ENCODE measurements around the gene WNT2B.

The WNT2B gene

DNA sequence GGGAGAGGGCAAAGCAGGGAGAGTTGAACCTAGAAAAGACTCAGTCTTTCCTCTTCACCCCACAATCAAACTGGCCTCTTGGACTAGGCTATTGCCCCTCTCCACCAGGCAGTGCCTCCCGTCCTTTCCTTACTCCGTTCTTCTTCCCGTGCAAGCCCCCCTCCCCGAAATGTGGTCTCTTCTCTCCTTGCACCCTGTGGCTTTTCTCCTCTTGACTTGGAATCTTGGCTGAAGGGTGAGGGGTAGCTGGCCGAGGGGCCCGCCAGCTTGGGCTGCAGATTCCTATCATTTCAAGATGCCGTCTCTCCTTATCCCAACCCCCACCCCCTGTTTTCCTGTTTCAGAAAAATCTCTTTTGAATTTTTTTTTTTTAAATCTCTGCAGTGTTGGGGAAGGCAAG is 1.6 kb downstream of the WNT2B start:
- DNase-seq (ENCODE audit: low spot score), result no peak
- Histone ChIP-seq H3K9me3 (ENCODE audit: severe bottlenecking) (no peaks in the 10 kb centered on the region), H3K27ac (ENCODE audit: poor library complexity, severe bottlenecking) (no peak overlapping the region), H3K4me3 (ENCODE audit: severe bottlenecking) (no peak overlapping the region), H3K4me1 (ENCODE audit: insufficient read depth, poor library complexity, severe bottlenecking) (no peaks in the 10 kb centered on the region), H3K27me3 (ENCODE audit: insufficient read depth, poor library complexity, severe bottlenecking) (no peaks in the 10 kb centered on the region), H3K36me3 (ENCODE audit: low read depth) (no peaks in the 10 kb centered on the region)
- TF ChIP-seq, protein P1, sequence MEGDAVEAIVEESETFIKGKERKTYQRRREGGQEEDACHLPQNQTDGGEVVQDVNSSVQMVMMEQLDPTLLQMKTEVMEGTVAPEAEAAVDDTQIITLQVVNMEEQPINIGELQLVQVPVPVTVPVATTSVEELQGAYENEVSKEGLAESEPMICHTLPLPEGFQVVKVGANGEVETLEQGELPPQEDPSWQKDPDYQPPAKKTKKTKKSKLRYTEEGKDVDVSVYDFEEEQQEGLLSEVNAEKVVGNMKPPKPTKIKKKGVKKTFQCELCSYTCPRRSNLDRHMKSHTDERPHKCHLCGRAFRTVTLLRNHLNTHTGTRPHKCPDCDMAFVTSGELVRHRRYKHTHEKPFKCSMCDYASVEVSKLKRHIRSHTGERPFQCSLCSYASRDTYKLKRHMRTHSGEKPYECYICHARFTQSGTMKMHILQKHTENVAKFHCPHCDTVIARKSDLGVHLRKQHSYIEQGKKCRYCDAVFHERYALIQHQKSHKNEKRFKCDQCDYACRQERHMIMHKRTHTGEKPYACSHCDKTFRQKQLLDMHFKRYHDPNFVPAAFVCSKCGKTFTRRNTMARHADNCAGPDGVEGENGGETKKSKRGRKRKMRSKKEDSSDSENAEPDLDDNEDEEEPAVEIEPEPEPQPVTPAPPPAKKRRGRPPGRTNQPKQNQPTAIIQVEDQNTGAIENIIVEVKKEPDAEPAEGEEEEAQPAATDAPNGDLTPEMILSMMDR (IDR thresholded peaks at IDR 0.05; ENCODE audit: poor library complexity, severe bottlenecking), result no peak
- ATAC-seq (ENCODE audit: low read depth), result no peak

- no peaks in the 10 kb centered on the region for H3K9me3 ChIP-seq (ENCODE audit: severe bottlenecking)
- no peaks in the 10 kb centered on the region for H3K36me3 ChIP-seq (ENCODE audit: low read depth)
- no peaks in the 10 kb centered on the region for H3K27me3 ChIP-seq (ENCODE audit: insufficient read depth, poor library complexity, severe bottlenecking)
- H3K4me3 ChIP-seq (ENCODE audit: severe bottlenecking), result no peak overlapping the region
- H3K27ac ChIP-seq (ENCODE audit: poor library complexity, severe bottlenecking), result no peak overlapping the region
- ATAC-seq (ENCODE audit: low read depth) (no peak), DNase-seq (ENCODE audit: low spot score) (no peak)
- TF ChIP-seq, protein P1 (IDR thresholded peaks at IDR 0.05; ENCODE audit: poor library complexity, severe bottlenecking), result no peak
- no peaks in the 10 kb centered on the region for H3K4me1 ChIP-seq (ENCODE audit: insufficient read depth, poor library complexity, severe bottlenecking)
Measured at GRCh38 chr1:112511897-112512296, 3.1 kb downstream of the WNT2B start.

DNA sequence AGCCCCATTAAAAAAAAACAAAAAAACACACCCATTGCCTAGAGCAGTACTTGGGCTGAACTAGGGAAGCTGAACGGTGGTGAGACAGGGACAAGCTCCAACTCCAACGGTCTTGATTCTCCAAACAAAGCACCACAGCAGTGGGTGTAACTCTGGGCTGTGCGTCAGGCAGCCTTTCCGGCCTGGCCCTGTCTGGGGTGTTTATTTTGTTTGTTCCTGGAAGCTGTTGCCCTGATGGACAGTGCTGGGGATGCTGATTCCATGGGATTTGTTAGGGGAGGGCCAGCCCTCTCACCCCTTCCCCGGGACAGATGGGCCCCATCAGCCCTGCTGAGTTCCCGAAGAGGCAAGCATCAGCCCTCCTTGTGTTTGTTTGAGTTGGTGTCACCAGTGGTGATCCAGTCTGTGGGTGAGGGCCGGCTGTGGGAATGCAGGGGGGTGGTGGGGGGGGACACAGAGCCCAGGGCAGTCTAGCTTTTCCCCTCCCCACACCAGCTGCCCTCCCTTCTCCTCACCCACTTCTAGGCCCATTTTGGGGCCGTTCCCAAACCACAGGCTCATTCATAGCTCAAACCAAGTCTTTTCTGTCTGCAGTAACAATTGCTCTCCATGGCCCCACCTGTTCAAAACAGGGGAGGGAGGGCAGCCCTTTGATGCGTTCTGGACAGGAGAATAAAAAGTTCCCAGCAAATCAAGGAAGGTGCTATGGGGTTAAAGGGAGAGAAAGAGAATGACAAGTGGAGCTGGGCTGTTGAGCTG is 4.5 kb downstream of the WNT2B start:
- peaks cover 7% of the 10 kb centered on the region for H3K4me1 ChIP-seq (ENCODE audit: insufficient read depth, poor library complexity, severe bottlenecking)
- H3K9me3 ChIP-seq (ENCODE audit: severe bottlenecking), result no peaks in the 10 kb centered on the region
- DNase-seq (ENCODE audit: low spot score) (no peak), ATAC-seq (ENCODE audit: low read depth) (no peak)
- no peaks in the 10 kb centered on the region for H3K36me3 ChIP-seq (ENCODE audit: low read depth)
- H3K27ac ChIP-seq (ENCODE audit: poor library complexity, severe bottlenecking), result no peak overlapping the region
- H3K4me3 ChIP-seq (ENCODE audit: severe bottlenecking), result no peak overlapping the region
- H3K27me3 ChIP-seq (ENCODE audit: insufficient read depth, poor library complexity, severe bottlenecking), result no peaks in the 10 kb centered on the region
- TF ChIP-seq, protein P1 (IDR thresholded peaks at IDR 0.05; ENCODE audit: poor library complexity, severe bottlenecking), result no peak

- TF ChIP-seq, protein P1 (IDR thresholded peaks at IDR 0.05; ENCODE audit: poor library complexity, severe bottlenecking), result no peak
- H3K27ac ChIP-seq (ENCODE audit: poor library complexity, severe bottlenecking), result no peak overlapping the region
- ATAC-seq (ENCODE audit: low read depth) (no peak), DNase-seq (ENCODE audit: low spot score) (no peak)
- H3K4me3 ChIP-seq (ENCODE audit: severe bottlenecking), result no peak overlapping the region
- peaks cover 7% of the 10 kb centered on the region for H3K4me1 ChIP-seq (ENCODE audit: insufficient read depth, poor library complexity, severe bottlenecking)
- no peaks in the 10 kb centered on the region for H3K9me3 ChIP-seq (ENCODE audit: severe bottlenecking)
- no peaks in the 10 kb centered on the region for H3K36me3 ChIP-seq (ENCODE audit: low read depth)
- no peaks in the 10 kb centered on the region for H3K27me3 ChIP-seq (ENCODE audit: insufficient read depth, poor library complexity, severe bottlenecking)
Measured at GRCh38 chr1:112514901-112515300, 6.1 kb downstream of the WNT2B start.

- peaks cover 7% of the 10 kb centered on the region for H3K4me1 ChIP-seq (ENCODE audit: insufficient read depth, poor library complexity, severe bottlenecking)
- TF ChIP-seq, protein P1 (IDR thresholded peaks at IDR 0.05; ENCODE audit: poor library complexity, severe bottlenecking), result no peak
- ATAC-seq (ENCODE audit: low read depth), result 0 out of 3 replicates have a peak, but pooled peaks have one; percentile 38
- no peaks in the 10 kb centered on the region for H3K9me3 ChIP-seq (ENCODE audit: severe bottlenecking)
- H3K27me3 ChIP-seq (ENCODE audit: insufficient read depth, poor library complexity, severe bottlenecking), result no peaks in the 10 kb centered on the region
- DNase-seq (ENCODE audit: low spot score), result no peak
- no peaks in the 10 kb centered on the region for H3K36me3 ChIP-seq (ENCODE audit: low read depth)
- H3K27ac ChIP-seq (ENCODE audit: poor library complexity, severe bottlenecking), result no peak overlapping the region
- H3K4me3 ChIP-seq (ENCODE audit: severe bottlenecking), result no peak overlapping the region
Measured at GRCh38 chr1:112515311-112516009, 6.7 kb downstream of the WNT2B start.
